Calu3 (cell line): Measurements from ENCODE around the gene PER2. TPM values are rescaled to one million over a fixed set of nuclear protein-coding genes. Genes with fewer than 3 reads are reported as not detected.

Source experiments
- BruUV-seq: library from RNA; stranded (reverse); fragments of 400-500 nt; replicated peaks from 2 replicates; lab custom pipeline; 2021; lab: Mats Ljungman, UMichigan
- CTCF ChIA-PET: fragments of 300-600 bp; sonication (Branson Sonifier 250); formaldehyde crosslinking; loops from one replicate; lab custom pipeline; 2022; ENCODE audit warnings: antibody characterized with exemption; lab: Charles Lee
- DNase-seq: peaks from one replicate; pipeline ENCODE4 v3.0.0; 2022
- H3K27ac Mint-ChIP-seq: one replicate; pipeline ENCODE4 v1.8.0; 2022; ENCODE audit warnings: mixed read lengths; ENCODE audit not compliant: unreplicated experiment
- H3K27me3 Mint-ChIP-seq: one replicate; pipeline ENCODE4 v1.8.0; 2022; ENCODE audit warnings: mixed read lengths; ENCODE audit not compliant: unreplicated experiment
- H3K36me3 Mint-ChIP-seq: one replicate; pipeline ENCODE4 v1.8.0; 2022; ENCODE audit warnings: mild to moderate bottlenecking, moderate library complexity, mixed read lengths; ENCODE audit not compliant: insufficient read depth, unreplicated experiment
- H3K4me1 Mint-ChIP-seq: one replicate; pipeline ENCODE4 v1.8.0; 2022; ENCODE audit warnings: mild to moderate bottlenecking, low read depth, mixed read lengths; ENCODE audit not compliant: unreplicated experiment
- H3K4me3 Mint-ChIP-seq: one replicate; pipeline ENCODE4 v1.8.0; 2022; ENCODE audit warnings: mild to moderate bottlenecking, low read depth, moderate library complexity, mixed read lengths; ENCODE audit not compliant: unreplicated experiment
- H3K9me3 Mint-ChIP-seq: one replicate; pipeline ENCODE4 v1.8.0; 2022; ENCODE audit warnings: low read depth, mixed read lengths; ENCODE audit not compliant: unreplicated experiment
- intact Hi-C: fragments of 100-400 bp; cut with micrococcal nuclease; formaldehyde crosslinking; loops from one replicate; pipeline ENCODE4 v1.10.0; 2022; ENCODE audit not compliant: unreplicated experiment
- total RNA-seq: library from RNA; stranded (reverse); gene quantifications from 2 replicates; pipeline ENCODE4 v1.2.3, GENCODE V29; 2022
- TF ChIP-seq, protein P1 (sequence below): fragments of 200-600 bp; IDR thresholded peaks from one replicate; pipeline ENCODE4 v1.8.0; 2022; ENCODE audit warnings: antibody characterized with exemption; ENCODE audit not compliant: unreplicated experiment

The PER2 gene
- total RNA-seq, 1 experiment from 2014 or later: 14.0 TPM

DNA sequence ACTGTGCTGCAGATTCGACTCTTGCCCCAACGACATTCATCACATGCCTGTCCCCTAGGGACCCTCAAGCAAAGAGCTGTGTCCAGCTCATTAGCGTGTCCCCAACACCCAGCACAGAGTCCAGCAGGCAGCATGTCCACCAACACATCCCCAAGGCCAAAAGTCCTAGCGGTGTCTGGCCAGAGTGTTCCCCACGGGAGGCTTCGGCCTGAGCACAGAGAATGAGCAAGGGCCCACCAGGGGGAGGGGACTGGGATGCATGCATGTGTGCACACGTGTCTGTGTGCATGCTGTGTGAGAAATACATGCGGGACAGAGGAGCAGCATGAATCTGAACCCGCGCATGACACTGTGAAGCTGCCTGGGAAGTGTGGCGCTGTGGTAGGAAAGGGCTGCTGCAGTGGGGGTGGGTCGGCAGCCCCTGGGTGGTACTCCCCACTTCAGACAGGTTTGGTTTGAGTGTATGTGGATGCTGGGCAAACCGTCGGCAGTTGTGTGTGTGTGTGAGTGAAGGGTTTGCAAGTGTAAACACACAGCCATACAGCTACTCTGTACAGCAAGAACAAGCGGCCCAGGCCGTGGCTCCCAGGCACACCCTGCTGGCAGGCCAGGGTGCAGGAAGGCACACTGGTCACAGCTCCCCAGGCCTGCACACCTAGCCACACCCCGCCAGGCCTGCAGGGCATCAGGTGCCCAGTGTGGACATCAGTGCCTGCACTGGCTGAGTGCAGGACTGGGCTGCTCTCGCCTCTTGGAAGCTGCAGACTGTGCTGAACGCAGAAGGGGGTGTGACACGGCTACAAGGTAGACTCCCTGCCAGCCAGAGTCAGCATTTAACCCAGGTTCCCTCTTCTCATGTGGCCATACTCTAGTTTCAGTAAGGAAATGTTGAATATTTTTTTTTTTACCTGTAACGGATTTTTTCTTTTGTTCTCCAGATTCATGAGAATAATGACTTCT, 29.1 kb downstream of the PER2 start:
- no TSS peak for BruUV-seq
- peak; percentile 29 for DNase-seq
- intact Hi-C loops: loop anchor here (10.0 kb wide), 1 partner anchor 405 kb away; the partner anchor contains the start of gene RAMP1
- CTCF ChIA-PET: no interaction called here
- H3K4me3 Mint-ChIP-seq: no peak overlapping the region
- TF ChIP-seq, protein P1, sequence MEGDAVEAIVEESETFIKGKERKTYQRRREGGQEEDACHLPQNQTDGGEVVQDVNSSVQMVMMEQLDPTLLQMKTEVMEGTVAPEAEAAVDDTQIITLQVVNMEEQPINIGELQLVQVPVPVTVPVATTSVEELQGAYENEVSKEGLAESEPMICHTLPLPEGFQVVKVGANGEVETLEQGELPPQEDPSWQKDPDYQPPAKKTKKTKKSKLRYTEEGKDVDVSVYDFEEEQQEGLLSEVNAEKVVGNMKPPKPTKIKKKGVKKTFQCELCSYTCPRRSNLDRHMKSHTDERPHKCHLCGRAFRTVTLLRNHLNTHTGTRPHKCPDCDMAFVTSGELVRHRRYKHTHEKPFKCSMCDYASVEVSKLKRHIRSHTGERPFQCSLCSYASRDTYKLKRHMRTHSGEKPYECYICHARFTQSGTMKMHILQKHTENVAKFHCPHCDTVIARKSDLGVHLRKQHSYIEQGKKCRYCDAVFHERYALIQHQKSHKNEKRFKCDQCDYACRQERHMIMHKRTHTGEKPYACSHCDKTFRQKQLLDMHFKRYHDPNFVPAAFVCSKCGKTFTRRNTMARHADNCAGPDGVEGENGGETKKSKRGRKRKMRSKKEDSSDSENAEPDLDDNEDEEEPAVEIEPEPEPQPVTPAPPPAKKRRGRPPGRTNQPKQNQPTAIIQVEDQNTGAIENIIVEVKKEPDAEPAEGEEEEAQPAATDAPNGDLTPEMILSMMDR: no peak
- no peak overlapping the region for H3K27ac Mint-ChIP-seq
- H3K36me3 Mint-ChIP-seq: peaks cover 36% of the 10 kb centered on the region
- peaks cover 9% of the 10 kb centered on the region for H3K4me1 Mint-ChIP-seq
- no peaks in the 10 kb centered on the region for H3K9me3 Mint-ChIP-seq
- H3K27me3 Mint-ChIP-seq: no peaks in the 10 kb centered on the region

DNA sequence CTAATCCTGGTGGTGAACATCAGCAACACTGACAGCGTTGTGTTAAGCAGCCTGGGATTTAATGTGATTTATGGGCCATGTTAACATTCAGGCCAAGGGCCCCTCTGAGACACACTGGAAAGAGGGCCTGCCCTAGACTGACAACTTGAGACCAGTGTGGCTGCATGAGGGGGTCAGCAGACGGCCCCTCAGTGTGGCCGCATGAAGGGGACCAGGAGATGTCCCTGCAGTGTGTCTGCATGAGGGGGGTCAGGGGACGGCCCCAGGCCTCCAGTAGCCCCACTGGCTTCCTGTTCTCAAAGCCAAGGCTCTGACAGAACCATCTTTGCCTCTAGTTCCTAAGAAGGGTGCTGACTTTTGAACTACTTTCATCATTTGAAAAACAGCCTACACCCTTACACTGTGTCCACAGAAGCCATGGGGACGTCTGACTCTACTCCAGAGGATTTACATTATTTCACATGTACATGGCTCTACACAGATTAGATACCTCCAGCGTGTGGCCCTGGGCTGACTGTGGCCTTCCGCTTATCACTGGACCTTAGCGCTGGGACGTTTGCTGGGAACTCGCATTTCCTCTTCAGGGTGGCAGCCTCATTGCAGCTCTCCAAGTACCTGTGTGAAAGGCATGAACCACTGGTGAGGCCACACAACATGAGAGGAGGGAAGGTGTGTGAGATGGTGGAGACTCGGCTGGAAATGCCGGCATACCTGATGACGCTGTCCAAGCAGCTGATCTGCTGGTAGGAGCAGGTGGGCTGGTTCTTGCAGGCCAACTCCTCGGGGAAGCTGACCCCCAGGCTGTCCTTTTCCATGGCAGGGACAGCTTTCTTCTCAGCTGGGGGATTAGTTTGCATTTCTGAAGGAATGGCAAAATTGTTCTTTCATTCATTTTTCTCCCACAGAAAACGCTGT, 30.4 kb downstream of the PER2 start:
- no peaks in the 10 kb centered on the region for H3K27me3 Mint-ChIP-seq
- intact Hi-C loops: no loop called here
- no peak overlapping the region for H3K27ac Mint-ChIP-seq
- peaks cover 40% of the 10 kb centered on the region for H3K36me3 Mint-ChIP-seq
- peaks cover 3% of the 10 kb centered on the region for H3K4me1 Mint-ChIP-seq
- no peak overlapping the region for H3K4me3 Mint-ChIP-seq
- no TSS peak for BruUV-seq
- H3K9me3 Mint-ChIP-seq: no peaks in the 10 kb centered on the region
- DNase-seq: no peak
- TF ChIP-seq, protein P1: no peak
- CTCF ChIA-PET: no interaction called here

DNA sequence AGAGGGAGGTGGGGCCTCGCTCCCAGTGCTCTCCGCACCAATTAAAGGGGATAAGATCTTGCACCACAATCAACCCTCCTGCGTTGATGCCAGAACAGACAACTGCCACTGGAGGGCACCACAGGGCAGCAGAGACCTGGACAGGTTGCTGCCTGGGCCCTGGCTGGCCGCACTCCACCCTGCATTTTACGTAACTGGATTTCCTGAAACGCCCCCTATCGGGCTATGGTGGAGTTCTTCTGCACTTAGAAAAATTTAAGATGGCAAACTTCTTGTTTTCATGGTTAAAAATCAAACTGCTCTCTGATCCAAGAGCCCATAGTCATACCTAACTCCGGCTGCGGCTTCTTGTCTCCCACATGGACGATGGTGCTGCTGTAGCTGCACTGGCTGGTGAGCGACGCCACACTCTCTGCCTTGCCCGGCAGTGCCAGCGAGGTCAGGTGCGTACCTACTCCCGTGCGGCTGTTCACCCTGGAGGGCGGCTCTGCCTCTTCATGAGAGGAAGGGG, 31.8 kb downstream of the PER2 start:
- Mint-ChIP-seq H3K9me3 (no peaks in the 10 kb centered on the region), H3K36me3 (peaks cover 48% of the 10 kb centered on the region), H3K27ac (no peak overlapping the region), H3K4me3 (no peak overlapping the region), H3K27me3 (no peaks in the 10 kb centered on the region), H3K4me1 (no peaks in the 10 kb centered on the region)
- intact Hi-C loops: no loop called here
- TF ChIP-seq, protein P1: peak; percentile 95
- CTCF ChIA-PET: no interaction called here
- DNase-seq: peak; percentile 93
- no TSS peak for BruUV-seq

DNA sequence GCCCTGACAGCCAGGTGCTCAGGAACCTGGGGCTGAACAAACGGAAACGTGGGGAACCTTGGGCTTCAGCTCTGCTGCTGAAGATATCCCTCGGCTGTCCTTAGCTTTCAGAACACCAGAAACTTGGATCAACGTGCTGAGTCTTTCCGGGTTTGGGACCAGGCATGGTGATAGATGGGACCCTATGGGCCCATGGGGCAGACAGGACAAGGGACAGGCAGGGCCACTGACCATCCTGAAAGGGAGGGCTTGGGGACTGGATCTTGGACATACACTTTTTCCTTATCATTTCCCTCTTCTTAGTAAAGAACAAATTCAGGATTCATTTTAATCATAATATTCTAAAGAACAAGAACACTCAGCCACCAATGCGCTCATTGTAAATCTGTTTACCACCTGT, 32.3 kb downstream of the PER2 start:
- TF ChIP-seq, protein P1: no peak
- CTCF ChIA-PET: no interaction called here
- no peak overlapping the region for H3K27ac Mint-ChIP-seq
- no peaks in the 10 kb centered on the region for H3K9me3 Mint-ChIP-seq
- H3K4me1 Mint-ChIP-seq: no peaks in the 10 kb centered on the region
- DNase-seq: no peak
- peaks cover 48% of the 10 kb centered on the region for H3K36me3 Mint-ChIP-seq
- H3K27me3 Mint-ChIP-seq: no peaks in the 10 kb centered on the region
- intact Hi-C loops: no loop called here
- H3K4me3 Mint-ChIP-seq: no peak overlapping the region
- no TSS peak for BruUV-seq
